NCI-H1694 treated with DMSO at 0.1 percent for 48 hours (cell line): ENCODE results near the gene GDE1.
"Not testable (repeated sequence)": the region's sequence is repeated elsewhere in the genome, so short reads cannot be mapped to it uniquely, and the experiment has no call there.

ENCODE experiments used
- DNase-seq: peaks from one replicate; lab custom pipeline; 2025; lab: John Stamatoyannopoulos, UW

Gene GDE1, protein sequence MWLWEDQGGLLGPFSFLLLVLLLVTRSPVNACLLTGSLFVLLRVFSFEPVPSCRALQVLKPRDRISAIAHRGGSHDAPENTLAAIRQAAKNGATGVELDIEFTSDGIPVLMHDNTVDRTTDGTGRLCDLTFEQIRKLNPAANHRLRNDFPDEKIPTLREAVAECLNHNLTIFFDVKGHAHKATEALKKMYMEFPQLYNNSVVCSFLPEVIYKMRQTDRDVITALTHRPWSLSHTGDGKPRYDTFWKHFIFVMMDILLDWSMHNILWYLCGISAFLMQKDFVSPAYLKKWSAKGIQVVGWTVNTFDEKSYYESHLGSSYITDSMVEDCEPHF

DNA sequence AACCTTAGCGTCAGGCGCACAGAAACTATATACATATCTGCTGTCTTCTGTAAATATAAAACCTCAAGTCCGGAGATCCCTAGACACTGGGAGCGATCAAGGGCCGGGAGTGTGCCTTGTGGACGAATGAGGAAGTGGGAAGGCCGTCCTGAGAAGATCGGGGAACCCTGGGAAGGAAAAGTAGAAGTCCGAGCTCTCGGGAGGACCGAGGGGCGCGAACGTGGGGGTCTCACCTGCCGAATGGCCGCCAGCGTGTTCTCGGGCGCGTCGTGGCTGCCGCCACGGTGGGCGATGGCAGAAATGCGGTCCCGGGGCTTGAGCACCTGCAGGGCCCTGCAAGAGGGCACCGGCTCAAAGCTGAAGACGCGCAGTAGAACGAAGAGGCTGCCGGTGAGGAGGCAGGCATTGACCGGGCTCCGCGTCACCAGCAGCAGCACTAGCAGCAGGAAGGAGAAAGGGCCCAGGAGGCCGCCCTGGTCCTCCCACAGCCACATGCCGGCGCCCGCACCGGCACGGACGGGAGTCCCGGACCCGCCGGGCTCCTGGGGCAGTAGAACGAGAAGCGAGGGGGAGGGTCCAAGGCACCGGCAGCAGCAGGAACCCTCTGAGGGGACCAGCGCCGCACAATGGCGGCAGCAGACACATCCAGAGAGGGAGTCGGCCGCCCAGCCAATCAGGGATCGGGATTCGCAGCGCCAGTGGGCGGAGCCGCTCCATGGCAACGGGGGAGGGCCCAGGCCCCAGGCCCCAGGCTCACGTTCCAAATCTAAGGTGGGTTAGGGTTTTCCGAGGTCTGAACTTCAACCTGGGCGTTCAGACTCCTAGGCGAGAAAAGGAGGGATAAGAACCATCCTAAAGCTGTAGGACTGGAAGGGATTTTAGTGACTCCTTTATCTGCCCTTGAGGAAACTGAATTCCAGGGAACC is at the start of gene GDE1:
GDE1 (minus strand) TSS at position 628 of the 926 bp plus-strand sequence; CDS start at position 494, 134 bp downstream.
- peak; percentile 67 for DNase-seq

DNA sequence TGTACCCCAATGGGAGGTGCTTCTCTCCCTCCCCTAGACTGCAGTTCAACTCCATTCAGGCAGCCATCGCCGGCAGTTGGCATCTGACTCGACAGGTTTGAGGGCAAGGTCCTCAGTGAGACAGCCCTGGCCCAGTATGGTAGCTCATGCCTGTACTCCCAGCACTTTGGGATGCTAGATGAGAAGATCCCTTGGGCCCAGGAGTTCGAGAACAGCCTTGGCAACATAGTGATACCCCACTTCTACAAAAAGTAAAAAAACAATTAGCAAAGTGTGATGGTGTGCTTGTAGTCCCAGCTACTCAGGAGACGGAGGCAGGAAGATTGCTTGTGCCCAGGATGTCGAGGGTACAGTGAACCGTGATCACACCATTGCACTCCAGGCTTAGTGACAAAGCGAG is 45.7 kb upstream of the GDE1 start:
- no peak for DNase-seq

DNA sequence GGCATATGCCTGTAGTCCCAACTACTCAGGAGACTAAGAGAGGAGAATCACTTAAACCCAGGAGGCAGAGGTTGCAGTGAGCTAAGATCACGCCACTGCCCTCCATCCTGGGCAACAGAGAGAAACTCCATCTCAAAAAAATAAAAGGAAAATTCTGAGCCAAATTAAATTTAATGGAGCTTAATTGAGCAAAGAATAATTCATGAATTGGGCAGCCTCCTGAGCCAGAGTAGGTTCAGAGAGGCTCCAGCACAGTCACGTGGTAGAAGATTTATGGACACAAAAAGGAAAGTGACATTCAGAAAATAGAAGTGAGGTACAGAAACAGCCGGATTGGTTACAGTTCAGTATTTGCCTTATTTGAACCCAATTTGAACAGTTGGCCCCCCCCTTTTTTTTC is 44.5 kb upstream of the GDE1 start:
- DNase-seq: no peak

DNA sequence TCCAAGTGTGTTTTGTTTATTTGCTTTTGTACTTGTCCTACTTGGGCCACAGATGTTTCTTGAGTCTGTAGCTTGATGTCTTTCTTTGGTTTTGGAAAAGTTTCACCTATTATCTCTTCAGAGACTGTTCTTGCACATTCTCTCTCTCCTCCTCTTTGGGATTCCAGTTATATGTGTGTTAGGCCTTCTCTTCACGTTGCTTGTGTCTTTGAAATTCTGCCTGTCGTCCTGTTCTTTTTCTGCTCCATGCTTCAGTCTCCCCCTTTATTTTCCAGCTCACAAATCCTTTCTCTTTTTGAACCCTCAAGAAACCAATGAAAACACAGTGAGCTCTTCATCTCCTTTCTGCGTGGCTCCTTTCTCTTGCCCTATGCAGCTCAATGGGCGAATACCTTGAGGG is 41.5 kb upstream of the GDE1 start:
- DNase-seq: no peak

DNA sequence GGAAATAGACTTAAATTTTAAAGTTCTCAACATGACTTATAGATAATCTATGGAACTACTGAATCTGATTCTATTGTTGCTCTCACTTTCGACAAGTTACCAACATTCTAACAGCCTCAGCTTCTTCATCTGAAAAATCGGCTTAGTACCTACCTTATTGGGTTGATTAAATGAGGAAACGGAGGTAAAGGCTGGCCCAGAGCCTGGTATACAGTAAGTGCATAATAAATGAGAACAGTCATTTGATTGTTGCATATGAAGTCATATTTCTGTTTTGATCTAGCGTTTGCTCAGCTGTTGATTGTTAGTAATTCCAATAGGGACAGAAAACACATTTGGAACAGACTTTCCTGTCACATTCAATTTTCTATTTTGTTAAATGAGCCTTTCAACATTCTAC is 38.2 kb upstream of the GDE1 start:
- no peak for DNase-seq

DNA sequence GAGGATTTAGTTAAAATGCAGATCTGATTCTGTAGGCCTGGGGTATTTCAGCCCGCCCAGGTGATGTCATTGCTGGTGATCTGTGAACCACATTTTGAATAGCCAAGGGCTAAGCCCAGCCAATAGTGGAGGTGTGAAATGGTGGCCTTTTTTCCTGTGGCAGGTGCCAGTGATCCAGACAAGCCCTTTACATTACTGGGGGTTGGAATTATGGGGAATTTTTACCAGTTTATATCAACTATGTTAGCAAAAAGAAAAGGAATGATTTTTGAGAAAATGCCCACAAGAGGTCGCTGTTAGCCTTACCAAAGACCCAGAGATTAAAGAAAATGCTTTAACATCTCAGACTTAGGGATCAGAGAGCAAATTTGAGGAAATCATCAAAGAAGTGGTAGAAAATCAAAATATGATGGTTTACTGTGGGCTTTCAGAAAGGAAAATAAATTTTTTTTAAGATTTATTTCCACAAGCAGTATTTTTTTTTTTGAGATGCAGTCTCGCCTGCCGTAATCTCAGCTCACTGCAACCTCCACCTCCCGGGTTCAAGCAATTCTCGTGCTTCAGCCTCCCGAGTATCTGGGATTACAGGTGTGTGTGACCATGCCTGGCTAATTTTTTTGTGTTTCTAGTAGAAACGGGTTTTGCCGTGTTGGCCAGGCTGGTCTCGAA is 37.5 kb upstream of the GDE1 start:
- DNase-seq: peak; percentile 54

DNA sequence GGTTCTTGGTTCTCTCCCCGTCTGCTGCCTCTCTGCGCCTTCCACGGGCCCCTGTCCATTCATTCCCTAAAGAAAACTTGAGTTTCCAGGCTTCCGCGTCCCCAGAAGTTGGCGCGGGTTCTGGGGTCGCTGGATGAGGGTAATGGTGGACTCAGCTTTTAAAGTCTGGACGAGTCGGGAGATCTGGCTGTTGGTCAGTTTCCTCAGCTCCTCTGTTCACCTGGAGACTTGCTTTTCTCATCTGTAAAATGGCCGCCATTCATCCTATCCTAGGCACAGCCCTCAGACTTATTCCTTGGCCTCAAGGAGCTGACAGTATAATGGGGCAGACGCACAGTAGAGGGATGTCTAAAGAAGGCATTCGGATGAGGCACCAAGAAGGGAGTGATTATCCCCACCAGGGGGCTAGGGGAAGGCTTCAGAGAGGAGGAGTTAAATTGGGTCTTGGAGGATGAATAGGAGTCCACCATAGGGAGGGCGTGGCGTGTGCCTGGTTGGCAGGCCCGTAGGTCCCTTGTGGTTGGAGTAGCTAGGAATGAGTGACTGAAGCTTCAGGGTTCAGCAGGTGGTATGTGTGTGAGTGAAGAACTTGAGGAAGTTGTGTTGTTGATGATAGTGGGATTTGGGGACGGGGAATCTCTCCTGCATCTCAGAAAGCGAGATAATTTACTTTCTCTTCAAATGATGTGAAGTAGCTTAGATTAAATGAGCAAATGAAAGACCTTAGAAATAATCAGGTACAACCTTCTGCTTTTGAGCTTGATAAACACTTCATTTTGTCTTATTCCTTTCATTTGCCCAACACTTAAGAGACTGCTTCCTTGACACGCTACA is 34.3 kb upstream of the GDE1 start:
- DNase-seq: no peak

DNA sequence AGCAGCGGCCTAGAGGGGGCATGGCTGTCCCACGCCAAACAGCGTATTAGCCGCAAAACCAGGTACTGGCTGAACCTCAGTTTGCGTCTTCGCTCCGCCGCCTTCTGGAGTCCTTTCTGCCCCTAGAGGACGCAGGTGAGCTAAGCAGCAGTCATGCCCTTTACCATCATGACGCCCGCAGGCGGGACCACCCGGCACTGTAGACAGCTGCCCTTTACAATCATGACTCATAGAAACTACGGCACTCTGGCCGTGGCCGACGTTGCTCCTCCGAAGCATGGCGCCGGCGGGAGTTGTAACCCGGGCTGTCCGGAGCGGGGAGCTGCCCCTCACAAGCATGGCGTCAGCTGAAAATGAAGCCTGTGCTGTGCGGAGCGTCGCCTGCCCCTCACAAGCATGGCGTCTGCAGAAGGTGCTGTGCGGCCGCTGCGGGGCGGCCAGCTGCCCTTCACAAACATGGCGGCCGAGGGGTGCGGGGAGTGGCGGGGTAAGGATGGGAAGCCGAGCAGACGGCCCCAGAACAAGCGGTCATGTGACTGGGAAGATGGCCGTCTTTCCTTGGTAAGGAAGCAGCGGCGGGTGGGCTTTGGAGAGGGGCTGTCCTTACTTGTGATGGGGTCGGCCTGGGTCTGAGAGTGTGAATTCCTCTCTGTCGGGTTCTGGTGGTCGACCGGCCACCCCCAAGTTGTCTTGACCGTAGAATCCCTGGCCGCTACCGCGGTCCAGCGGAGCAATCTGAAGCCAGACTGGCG is 33.5 kb upstream of the GDE1 start, which contains the start of gene VPS35L:
VPS35L (plus strand) TSS at position 518 of the 752 bp plus-strand sequence; CDS start at position 545, 27 bp downstream.
- DNase-seq: peak; percentile 92

DNA sequence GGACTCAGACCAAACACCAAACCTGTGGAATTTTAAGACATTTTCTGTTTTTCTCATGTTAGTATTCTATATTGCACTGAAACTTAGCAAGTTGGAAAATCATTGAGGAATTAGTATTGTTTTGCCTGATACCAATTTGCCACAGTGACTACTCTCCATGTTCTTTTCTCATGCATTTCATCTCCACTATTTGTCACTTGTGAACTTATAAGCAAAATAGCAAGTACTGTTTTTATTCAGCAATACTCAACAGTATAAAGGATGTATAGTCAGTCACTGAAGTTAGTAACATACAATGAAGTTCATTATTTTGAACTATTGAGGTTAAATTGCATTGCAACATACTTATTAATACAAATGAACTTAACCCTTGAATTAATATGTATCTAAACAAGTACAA is 27.8 kb upstream of the GDE1 start:
- DNase-seq: no peak

DNA sequence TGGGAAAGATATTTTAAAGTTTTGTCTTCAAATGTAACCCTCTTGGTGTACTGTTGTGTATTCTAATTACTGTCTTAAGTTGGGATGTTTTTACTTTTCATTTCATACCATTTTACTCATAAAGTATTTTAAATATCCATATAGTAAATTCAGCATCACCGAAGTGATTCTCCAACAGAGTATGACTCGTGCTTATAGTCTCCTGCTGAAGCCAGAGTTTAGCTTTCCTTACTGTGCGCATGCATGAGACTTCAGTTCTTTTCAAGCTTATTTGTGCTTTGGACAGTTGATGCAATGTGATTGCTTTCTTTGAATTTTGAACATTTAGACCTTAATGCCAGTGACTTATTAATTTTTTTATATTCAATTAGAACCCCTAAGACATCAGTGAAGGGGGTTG is 26.2 kb upstream of the GDE1 start:
- no peak for DNase-seq

DNA sequence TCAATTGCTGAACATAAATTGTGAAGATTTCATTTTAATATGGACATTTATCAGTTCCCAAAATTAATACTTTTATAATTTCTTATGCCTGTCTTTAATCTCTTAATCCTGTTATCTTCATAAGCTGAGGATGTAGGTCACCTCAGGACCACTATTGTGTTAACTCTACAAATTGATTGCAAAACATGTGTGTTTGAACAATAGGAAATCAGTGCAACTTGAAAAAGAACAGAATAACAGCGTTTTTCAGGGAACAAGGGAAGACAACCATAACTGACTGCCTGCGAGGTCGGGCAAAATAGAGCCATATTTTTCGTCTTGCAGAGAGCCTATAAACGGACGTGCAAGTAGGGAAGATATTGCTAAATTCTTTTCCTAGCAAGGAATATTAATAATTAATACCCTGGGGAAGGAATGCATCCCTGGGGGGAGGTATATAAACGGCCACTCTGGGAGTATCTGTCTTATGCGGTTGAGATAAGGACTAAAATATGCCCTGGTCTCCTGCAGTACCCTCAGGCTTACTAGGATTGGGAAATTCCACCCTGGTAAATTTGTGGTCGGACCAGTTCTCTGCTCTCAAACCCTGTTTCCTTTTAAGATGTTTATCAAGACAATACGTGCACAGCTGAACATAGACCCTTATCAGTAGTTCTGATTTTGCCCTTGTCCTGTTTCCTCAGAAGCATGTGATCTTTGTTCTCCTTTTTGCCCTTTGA is 21.5 kb upstream of the GDE1 start:
- not testable (repeated sequence) for DNase-seq

DNA sequence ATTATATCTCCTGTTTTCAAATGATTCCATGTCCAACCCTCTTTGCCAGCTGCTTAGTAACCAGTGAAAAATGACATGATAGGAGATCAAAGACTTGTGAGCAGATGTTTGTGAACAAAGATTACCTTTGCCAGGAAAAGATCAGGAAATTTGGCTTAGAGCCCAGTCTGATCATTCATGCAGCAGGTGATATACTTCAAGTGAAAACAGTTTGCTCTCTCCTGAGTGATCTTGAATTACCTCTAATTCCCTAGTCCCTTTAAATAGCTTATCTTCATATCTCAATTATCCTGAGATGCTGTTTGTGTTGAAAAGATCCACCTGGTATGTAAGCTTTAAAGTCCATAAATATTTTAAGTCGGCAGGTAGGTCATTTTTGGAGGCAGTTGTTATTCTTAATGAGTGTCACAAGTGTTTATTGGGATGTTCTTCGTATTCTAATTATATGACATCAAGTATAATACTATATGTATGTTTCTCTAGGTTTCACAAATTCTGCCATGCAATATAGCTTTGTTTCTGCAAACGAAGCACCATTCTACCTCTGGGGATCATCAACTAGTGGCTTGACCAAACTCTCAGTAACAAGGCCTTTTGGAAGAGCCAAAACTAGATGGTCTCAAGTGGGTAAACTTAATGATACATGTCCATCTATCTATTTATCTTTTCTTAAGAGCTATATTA is 20.4 kb upstream of the GDE1 start:
- DNase-seq: no peak

DNA sequence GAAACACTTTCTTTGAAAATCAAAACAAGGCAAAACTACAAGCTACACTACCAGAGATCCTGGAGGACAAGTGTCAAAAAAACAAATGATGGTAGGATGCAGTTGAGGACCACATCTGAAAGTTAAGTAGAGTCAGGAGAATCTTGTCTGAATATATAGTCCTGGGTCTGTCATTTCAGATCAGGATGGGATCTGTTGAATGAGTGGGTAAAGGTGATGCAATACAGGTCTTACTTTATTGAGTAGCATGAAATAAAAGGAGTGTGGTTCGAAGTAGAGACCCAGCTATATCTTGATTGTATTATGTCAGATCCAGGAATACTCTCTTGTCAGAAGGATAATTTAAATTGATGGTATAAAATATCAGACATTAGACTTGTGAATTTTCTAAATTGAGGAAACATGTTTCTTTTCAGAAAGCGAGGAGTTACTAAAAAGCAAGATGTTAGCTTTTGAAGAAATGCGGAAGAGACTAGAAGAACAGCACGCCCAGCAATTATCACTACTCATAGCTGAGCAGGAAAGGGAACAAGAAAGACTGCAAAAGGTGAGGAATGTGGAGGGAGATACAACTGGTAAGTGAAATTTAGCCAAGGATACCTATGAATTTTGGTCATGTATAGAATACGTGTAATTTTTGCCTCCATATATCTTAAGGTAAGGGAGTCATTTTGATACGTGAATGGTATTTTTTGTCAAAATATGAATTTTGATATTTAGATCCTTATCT is 18.5 kb upstream of the GDE1 start:
- no peak for DNase-seq

DNA sequence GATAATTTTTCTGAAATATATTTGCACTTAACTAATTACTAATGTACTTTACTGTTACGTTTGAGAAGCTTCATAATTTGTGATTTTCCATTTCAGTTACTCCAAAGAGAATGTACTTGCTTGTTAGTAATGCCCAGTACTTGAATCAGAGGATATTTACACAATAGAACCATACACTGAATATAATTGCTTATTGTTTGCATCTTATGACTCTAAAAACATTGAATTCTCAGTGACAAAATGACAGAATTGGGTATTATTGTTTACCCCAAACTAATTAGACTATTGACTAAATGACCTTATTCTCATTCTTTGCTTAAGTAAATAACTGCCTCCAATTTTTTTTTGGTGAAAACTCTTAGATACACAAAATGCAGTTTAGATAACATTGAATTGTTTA is 10.7 kb upstream of the GDE1 start:
- no peak for DNase-seq

DNA sequence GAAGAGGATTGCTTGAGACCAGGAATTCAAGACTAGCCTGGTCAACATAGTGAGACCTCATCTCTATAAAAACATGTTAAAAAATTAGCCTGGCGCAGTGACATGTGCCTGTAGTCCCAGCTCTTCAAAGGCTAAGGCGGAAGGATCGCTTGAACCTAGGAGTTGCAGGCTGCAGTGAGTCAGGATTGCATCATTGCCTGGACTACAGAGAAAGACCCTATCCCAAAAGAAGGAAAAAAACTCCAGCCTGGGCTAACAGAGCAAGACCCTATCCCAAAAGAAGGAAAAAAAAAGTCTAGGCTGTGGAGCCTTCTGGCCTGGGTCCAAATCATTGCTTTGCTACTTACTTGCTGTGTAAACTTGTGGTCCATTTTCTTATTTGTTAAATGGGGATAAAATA is 6.8 kb upstream of the GDE1 start:
- no peak for DNase-seq

DNA sequence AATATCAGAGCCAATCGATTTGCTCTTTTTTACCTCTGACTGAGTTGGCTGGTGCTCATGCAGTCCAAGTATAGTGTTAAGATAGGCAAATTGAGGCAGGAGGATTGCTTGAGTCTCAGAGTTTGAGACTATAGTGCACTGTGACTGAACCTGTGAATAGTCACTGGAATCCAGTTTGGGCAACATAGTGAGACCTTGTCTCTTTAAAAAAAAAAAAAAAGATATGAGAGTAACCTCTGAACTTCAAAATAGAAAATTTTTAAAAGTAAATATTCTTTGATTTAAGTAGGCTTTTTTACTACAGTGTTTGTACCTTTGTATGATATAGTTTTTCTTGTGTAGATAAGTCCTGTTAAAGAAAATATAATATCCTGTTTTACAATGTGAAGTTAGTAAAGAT is 5.3 kb upstream of the GDE1 start:
- no peak for DNase-seq

DNA sequence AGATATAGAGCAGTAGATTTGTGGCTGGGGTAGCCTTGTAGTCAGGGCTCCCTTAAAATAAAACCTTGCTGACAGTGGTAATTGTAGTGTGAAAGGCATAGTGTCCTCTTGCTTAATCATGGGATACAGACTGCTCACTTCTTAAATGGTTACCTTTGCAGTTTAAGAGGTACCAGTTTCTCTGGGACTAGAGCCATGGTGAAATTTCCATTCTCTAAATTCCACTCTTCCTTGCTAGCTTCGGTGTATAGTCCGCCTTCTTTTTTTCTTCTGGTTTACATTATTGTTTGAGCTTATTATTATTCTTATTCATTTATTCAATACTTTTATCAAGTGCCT is 3.5 kb upstream of the GDE1 start:
- DNase-seq: no peak

DNA sequence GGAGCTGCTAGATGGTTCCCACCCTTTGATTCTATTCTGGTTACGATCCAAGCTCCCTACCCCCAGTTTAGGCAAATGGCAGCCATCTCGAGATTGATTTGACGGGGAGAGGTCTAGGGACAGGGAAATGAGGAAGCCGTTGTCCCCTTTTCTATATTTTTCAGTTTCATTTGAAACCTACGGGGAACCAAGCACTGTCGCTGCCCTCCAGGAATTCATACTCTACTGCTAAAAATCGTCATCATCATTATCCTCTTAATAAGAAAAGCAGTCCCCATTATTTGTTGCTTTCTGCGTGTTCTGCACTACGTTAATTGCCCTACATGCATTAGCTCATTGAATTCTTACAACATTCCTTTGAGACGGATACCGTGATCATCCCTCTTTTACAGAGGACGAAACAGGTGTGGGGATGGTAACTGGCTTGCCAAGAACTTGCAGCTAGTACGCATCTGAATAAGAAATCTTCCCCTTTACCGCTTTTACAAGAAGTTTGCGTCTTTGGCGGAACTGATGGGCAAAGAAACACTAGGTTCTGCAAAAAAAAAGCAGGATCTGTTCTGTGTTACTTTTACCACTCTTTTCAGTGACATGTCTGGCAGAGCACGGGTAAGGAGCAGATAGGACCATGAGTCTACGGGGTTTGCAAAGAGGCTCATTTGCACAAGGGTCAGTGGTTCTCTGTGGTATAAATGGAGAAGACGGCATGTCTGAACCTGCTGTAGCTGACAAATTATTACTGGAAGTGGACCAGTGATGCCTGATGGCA is 2.9 kb upstream of the GDE1 start:
- DNase-seq: no peak

DNA sequence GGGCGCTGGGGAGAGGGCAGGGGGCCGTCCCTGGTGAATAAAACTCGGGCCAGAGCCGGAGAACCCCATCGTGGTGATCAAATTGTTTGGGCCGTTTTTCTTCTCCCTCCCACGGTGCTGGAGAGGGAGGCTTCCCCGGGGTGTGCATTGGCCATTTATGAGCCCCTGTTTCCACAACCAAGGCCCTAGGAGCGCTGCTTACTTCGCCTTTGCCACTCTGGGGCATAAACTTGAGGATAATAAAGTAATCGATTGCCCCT is 2.4 kb upstream of the GDE1 start:
- DNase-seq: no peak
